Thymus (tissue), 11 donors: ENCODE results near the gene CYP3A5. TPM values are rescaled to one million over a fixed set of nuclear protein-coding genes. Genes with fewer than 3 reads are reported as not detected.
A peak's percentile ranks its signal among the peaks of the same experiment; 100 is the strongest.
"Not testable (repeated sequence)": the region's sequence is repeated elsewhere in the genome, so short reads cannot be mapped to it uniquely, and the experiment has no call there.

Experiments used
- DNase-seq, 9 donors: peaks; one replicate each; pipeline ENCODE4 v3.0.0-alpha.2; 2013; ENCODE audit warnings: low spot score in 9 of 9, low read depth in 6 of 9, missing footprints in 1 of 9
- H3K27ac ChIP-seq, 2 donors: one replicate each; pipeline ENCODE4 v1.5.1; 2013; ENCODE audit warnings: control low read depth in 1 of 2, low read depth in 1 of 2, low read length in 1 of 2, mild to moderate bottlenecking in 1 of 2, moderate library complexity in 1 of 2
- H3K27me3 ChIP-seq, 2 donors: one replicate each; pipeline ENCODE4 v1.5.1; 2013; ENCODE audit warnings: low read length in 1 of 2; ENCODE audit not compliant: control insufficient read depth in 2 of 2, insufficient read depth in 1 of 2
- H3K36me3 ChIP-seq, 2 donors: one replicate each; pipeline ENCODE4 v1.5.1; 2013; ENCODE audit warnings: low read length in 1 of 2, mild to moderate bottlenecking in 1 of 2, moderate library complexity in 1 of 2; ENCODE audit not compliant: control insufficient read depth in 2 of 2, insufficient read depth in 2 of 2
- H3K4me1 ChIP-seq, 2 donors: one replicate each; pipeline ENCODE4 v1.5.1; 2013; ENCODE audit warnings: low read length in 2 of 2; ENCODE audit not compliant: control insufficient read depth in 2 of 2, insufficient read depth in 2 of 2
- H3K4me3 ChIP-seq, 2 donors: one replicate each; pipeline ENCODE4 v1.5.1; 2013; ENCODE audit warnings: low read length in 2 of 2, control low read depth in 1 of 2, mild to moderate bottlenecking in 1 of 2
- H3K9me3 ChIP-seq, 2 donors: one replicate each; pipeline ENCODE4 v1.5.1; 2013; ENCODE audit warnings: low read length in 1 of 2, mild to moderate bottlenecking in 1 of 2; ENCODE audit not compliant: control insufficient read depth in 2 of 2, insufficient read depth in 1 of 2
- WGBS: extraction: QIAGEN DNeasy Blood & Tissue Kit; methylation state at CpG from one replicate; pipeline ENCODE4 v1.1.7; 2013; 5-methylcytosine and 5-hydroxymethylcytosine counted together
- polyA plus RNA-seq: library from polyadenylated mRNA; stranded (reverse); fragments of 200-250 nt; gene quantifications from one replicate; pipeline ENCODE4 v1.2.3, GENCODE V29; 2013
- total RNA-seq: library from RNA; stranded (reverse); fragments of 120-200 nt; gene quantifications from one replicate; pipeline ENCODE4 v1.2.4, GENCODE V29; 2013
- donor health status: healthy.

Gene CYP3A5
- total and polyA plus RNA-seq, 2 donors = 2.1 to 20.8 TPM

DNA sequence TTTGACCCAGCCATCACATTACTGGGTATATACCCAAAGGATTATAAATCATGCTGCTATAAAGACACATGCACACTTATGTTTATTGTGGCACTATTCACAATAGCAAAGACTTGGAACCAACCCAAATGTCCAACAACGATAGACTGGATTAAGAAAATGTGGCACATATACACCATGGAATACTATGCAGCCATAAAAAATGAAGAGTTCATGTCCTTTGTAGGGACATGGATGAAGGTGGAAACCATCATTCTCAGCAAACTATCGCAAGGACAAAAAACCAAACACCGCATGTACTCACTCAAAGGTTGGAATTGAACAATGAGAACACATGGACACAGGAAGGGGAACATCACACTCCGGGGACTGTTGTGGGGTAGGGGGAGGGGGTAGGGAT, 11.1 kb upstream of the CYP3A5 start:
- H3K27me3 ChIP-seq, H3K9me3 ChIP-seq, DNase-seq, H3K27ac ChIP-seq, H3K36me3 ChIP-seq, H3K4me3 ChIP-seq: not testable (repeated sequence)
- WGBS = 97% methylated on average over 3 of the region's 4 CpGs
- H3K4me1 ChIP-seq = peaks cover 5 to 11% of the 10 kb centered on the region in 2 donors

DNA sequence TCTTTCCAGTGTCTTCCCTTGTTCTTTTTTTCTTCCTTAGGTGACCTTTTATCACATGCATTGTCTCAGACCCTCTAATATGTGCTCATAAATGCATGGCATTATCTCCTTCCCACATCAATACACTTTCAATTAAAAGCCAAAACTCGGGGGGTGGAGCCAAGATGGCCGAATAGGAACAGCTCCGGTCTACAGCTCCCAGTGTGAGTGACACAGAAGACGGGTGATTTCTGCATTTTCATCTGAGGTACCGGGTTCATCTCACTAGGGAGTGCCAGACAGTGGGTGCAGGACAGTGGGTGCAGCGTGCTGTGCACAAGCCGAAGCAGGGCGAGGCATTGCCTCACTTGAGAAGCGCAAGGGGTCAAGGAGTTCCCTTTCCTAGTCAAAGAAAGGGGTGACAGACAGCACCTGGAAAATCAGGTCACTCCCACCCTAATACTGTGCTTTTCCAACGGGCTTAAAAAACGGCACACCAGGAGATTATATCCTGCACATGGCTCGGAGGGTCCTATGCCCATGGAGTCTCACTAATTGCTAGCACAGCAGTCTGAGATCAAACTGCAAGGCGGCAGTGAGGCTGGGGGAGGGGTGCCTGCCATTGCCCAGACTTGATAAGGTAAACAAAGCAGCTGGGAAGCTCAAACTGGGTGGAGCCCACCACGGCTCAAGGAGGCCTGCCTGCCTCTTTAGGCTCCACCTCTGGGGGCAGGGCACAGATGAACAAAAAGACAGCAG, 6.2 kb upstream of the CYP3A5 start:
- H3K4me3 ChIP-seq = not testable (repeated sequence)
- 95% methylated on average over 14 of the region's 14 CpGs for WGBS

GRCh38 chr7:99685129-99685758, 5.4 kb upstream of the CYP3A5 start:
- 95% methylated on average over 9 of the region's 9 CpGs for WGBS
- Histone ChIP-seq H3K27ac (no peak overlapping the region), H3K4me3 (no peak overlapping the region), H3K36me3 (no peaks in the 10 kb centered on the region), H3K9me3 (no peaks in the 10 kb centered on the region), H3K4me1 (no peaks in the 10 kb centered on the region), H3K27me3 (no peaks in the 10 kb centered on the region)
- no peak for DNase-seq

More for the DNA sequence above, 6.2 kb upstream of the CYP3A5 start:
- H3K36me3 ChIP-seq, H3K4me1 ChIP-seq, DNase-seq, H3K27me3 ChIP-seq, H3K9me3 ChIP-seq, H3K27ac ChIP-seq: not testable (repeated sequence)

DNA sequence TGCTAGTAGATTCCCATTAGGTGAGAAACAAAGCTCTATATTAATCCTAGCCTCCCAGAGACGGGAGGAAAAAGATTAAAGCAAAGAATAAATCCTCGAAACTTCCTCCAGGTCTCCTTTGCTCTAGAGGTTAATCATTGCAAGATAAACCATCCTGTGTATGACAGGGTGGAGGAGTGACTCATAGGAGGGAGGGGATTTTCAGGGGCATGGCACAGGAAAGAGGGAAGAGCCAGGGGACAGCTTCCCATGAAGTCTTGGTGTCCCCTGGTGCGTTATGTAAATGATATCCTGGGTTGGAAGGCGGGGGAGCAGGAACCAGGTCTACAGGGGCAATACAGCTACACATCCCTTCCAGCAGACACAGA, 780 bp downstream of the CYP3A5 start:
- Histone ChIP-seq H3K4me3 (no peak overlapping the region), H3K4me1 (no peaks in the 10 kb centered on the region), H3K27me3 (no peaks in the 10 kb centered on the region), H3K27ac (no peak overlapping the region), H3K36me3 (no peaks in the 10 kb centered on the region), H3K9me3 (no peaks in the 10 kb centered on the region)
- no peak for DNase-seq
- 90% methylated on average over 4 of the region's 4 CpGs for WGBS

DNA sequence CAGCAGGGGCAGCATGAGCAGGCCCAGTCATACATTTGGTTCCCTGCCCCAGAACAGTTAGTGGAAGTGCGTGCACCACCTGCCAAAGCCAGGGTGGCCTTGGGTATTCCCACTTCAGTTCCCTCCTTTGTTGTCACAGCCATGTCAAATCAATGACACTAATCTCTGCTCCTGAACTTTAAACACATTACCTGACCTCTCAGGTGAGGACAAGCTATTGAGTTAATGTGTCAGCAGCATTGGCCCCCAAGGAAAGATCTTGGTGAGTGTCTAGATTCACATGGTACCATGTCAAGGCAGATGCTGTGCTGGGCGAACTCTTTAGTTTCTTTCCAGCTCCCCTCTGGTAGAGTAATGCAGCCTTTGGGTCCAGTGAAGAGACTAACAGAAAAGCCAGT, 2.1 kb downstream of the CYP3A5 start:
- Histone ChIP-seq H3K4me3 (no peak overlapping the region), H3K4me1 (no peaks in the 10 kb centered on the region), H3K36me3 (no peaks in the 10 kb centered on the region), H3K9me3 (no peaks in the 10 kb centered on the region), H3K27me3 (no peaks in the 10 kb centered on the region), H3K27ac (no peak overlapping the region)
- 99% methylated on average over 2 of the region's 2 CpGs for WGBS
- no peak for DNase-seq

GRCh38 chr7:99677013-99677647, 2.7 kb downstream of the CYP3A5 start:
- Histone ChIP-seq H3K36me3 (no peaks in the 10 kb centered on the region), H3K27me3 (no peaks in the 10 kb centered on the region), H3K4me3 (no peak overlapping the region), H3K4me1 (no peaks in the 10 kb centered on the region), H3K27ac (no peak overlapping the region), H3K9me3 (no peaks in the 10 kb centered on the region)
- DNase-seq = no peak
- 96% methylated on average over 4 of the region's 4 CpGs for WGBS

DNA sequence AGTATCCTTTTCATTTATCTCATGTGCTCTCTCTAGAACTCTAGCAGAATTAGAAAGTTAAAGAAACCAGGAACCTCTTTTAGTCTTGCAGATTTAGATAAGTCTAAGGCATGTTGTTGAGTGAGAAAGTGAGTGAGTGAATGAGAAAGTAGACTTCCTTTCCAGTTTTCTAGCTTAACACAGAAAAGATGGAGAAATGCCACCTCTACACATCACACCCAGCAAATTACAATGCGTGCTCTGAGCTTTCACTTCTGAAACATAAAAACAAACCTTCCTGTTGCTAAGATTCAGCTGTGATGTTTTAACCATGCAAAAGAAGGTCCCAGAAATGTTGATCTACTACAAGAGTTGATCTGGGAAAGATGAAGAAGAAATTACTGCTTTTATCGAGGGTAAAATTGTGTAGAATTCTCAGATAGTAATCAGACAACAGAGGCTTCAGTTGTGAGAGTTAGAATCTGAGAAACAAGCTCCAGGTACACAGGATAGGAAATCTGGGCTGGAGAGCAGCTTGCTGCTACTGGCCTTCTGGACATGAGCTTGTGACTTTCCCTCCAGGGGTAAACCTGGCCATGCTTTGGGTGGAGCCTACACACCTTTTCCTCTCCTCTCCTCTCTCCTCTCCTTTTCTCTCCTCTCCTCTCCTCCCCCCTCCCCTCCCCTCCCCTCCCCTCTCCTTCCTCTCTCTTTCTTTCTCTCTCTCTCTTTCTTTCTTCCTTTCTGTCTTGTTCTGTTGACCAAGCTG, 4.6 kb downstream of the CYP3A5 start:
- H3K36me3 ChIP-seq = no peaks in the 10 kb centered on the region
- DNase-seq = peak in 1 of 9 donors; percentile 13
- H3K9me3 ChIP-seq = no peaks in the 10 kb centered on the region
- no peak overlapping the region for H3K4me3 ChIP-seq
- WGBS = 84% methylated on average over 2 of the region's 2 CpGs
- no peaks in the 10 kb centered on the region for H3K27me3 ChIP-seq
- H3K4me1 ChIP-seq = no peaks in the 10 kb centered on the region
- H3K27ac ChIP-seq = peak overlapping the region; percentile 22 to 68

DNA sequence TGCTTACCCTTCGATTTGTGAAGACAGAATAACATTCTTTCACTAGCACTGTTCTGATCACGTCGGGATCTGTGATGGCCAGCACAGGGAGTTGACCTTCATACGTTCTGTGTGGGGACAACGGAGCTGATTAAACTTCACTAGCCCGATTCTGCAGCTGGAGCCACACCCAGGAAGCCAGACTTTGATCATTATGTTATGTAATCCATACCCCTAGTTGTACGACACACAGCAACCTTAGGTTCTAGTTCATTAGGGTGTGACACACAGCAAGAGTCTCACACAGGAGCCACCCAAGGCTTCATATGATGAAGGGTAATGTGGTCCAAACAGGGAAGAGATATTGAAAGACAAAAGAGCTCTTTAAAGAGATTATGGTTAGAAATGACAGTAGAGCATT, 7.2 kb downstream of the CYP3A5 start:
- Histone ChIP-seq H3K36me3 (no peaks in the 10 kb centered on the region), H3K9me3 (no peaks in the 10 kb centered on the region)
- DNase-seq = no peak

DNA sequence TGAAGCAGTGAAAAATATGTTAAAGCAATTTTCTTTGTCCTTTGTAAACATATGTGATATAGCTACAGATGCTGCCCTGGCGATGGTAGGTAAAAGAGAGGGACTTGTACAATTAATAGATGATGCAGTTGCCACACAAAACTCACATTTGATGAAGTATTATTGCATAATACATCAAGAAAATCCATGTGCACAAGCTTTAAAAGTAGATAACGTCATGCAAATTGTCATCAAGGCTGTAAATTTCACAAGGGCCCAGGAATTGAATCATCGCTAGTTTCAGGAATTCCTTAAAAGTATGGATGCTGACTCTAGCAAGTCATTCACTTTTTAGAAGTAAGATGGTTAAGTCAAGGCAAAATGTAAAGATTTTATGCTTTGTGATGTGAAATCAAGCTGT, 10.0 kb downstream of the CYP3A5 start:
- no peak overlapping the region for H3K4me3 ChIP-seq
- no peaks in the 10 kb centered on the region for H3K27me3 ChIP-seq
- 97% methylated on average over 3 of the region's 3 CpGs for WGBS
- H3K9me3 ChIP-seq = no peaks in the 10 kb centered on the region
- H3K27ac ChIP-seq = no peak overlapping the region
- H3K36me3 ChIP-seq = no peaks in the 10 kb centered on the region
- no peak for DNase-seq
- H3K4me1 ChIP-seq = no peaks in the 10 kb centered on the region

More for the DNA sequence above, 7.2 kb downstream of the CYP3A5 start:
- Histone ChIP-seq H3K27ac (no peak overlapping the region), H3K4me1 (no peaks in the 10 kb centered on the region), H3K4me3 (no peak overlapping the region), H3K27me3 (no peaks in the 10 kb centered on the region)
- 96% methylated on average over 7 of the region's 7 CpGs for WGBS
